GM19025 (cell line): ENCODE results near the gene TBX5.

Source experiments
- ATAC-seq: cut with Tn5 transposase; IDR thresholded peaks from one replicate; pipeline ENCODE4 v1.9.1; 2021; ENCODE audit warnings: mild to moderate bottlenecking, low read depth, moderate library complexity; ENCODE audit not compliant: unreplicated experiment

The TBX5 gene

DNA sequence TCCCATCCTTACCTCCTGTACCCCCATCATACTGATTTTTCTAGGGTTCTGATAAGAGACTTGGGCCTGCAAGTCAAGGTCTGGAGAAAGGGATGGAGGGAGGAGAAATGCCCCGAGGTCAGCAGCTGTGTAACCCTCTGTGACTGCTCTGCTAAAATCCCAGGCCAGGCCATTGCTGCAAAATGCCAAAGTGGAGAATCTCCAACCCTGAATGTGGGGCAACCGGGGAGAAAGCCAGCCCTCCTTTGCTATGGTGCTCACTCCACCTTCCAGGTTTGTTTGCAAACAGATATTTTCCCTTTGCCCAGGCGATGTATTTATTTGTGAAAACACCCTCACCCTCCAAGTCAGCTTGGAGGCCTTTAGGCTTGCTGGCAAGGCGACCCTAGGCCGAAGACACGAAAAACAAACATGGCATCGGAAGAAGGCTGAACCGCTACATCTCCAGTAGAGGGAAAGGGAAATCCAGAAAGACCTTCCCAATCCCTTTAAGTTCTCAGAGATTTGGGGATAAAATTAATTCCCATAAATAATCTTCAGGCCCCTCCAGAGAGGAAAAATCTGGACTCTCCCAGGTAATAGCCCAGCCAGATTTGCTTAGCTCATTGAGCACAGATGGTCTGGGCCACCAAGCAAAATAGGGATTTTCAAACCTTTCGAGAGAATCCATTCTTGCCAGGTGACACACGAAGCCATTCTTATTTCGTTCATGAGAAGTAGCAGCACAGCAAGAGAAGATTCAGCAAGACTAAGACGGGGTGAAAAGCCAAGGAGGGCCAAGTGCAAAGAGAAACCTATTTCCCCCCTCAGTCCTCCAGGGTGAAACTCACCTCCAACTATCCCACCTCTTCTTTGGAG is 1.3 kb upstream of the TBX5 start:
- ATAC-seq: no peak

DNA sequence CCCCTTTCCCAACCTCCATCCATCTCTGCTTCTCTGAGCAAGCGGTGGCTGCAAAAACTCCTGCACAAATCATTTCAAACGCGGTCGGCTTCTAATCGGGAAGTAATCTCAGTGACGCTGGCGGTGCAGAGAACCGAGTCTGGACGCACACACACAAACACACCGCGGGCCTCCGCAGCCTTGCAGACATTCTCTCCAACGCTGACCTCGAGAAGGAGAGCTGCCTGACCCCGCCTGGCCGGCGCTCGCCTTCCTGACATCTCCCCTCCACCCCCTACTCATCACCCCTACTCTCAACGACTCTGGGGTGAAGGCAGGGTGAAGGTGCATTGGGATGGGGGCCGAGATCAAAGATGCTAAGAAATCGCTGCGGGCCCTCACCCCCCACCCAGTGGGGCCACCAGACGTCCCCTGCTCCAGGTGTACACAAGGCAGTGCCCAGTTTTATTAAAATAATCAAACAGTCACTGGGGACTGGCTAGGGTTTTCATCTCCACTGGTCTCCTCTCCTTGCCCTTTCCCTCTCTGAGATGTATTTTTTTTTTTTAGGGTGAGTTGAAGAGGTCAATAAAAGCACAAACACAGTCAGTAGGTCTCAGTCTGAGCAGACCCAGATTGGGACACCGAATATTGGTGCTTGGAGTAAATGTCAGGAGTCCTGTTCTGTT is 506 bp upstream of the TBX5 start:
- ATAC-seq: no peak

DNA sequence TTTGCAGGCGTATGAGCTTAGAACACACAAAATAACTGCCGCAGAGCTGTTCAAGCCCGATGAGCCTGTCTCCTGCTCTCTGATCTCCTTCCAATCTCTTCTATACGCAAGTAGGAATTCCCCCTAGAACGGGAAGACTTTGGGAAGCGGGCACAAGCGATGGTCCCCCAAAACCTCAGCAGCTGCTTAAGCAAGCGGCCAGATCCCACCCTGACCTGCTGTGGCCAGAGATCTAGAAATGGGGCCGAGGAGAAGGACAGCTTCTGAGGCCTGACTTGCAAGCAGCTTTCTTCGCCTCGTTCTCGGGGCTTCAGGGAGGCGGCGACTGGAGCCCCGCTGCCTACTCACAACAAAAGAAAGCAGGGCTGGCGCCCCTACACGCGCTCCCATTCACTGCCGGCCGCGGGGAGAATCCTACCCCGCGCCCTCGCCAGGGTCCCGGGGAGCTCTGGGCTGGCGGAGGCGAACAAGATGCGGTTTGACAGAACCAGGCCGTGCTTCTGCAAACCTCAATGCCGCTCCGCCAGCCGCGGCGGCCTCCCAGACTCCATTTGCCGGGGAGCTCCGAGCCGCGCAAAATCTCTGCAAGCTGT is 922 bp downstream of the TBX5 start:
- ATAC-seq: no peak

GRCh38 chr12:114404083-114404925 is 1.6 kb downstream of the TBX5 start:
- ATAC-seq: no peak

- no peak for ATAC-seq
Observed at GRCh38 chr12:114403690-114404066, 2.3 kb downstream of the TBX5 start.

GRCh38 chr12:114403011-114403689 is 2.8 kb downstream of the TBX5 start:
- no peak for ATAC-seq

GRCh38 chr12:114402084-114402717 is 3.7 kb downstream of the TBX5 start:
- ATAC-seq: no peak

DNA sequence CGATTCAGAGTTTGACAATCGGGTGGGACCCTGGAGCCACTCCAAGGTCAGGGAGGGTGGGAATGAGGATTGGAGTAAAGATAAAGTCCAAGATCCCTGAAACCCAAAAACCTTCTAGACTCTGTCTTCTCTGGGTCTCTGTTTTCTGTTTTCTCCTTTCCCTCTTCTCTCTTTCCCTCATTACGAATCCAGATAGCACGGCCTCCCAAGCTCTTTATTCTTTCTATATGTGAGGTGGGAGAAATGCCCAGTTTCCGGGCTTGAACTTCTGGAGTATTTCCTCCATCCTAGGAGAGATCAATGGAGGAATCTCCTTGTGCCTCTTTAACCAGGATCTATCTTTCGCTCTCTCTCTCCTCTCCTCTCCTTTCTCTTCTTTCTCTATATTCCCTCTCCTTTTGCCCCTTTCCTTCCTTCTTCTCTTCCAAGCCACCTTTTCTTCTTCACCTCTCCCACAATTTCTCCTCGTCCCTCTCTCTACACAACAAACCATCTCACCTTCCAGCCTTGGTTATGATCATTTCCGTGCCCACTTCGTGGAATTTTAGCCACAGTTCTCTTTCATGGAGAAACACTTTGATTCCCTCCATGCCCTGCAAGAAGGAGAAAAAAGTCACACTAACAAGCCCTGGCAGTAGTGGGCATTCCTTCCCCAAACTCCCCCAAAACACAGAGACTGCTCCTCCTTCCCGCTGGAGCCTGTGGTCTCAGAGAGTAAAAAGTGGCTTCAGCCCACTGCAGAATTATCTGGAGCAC is 4.4 kb downstream of the TBX5 start:
- no peak for ATAC-seq

GRCh38 chr12:114400925-114401324 is 5.0 kb downstream of the TBX5 start:
- no peak for ATAC-seq

- no peak for ATAC-seq
Observed at GRCh38 chr12:114400361-114400811, 5.6 kb downstream of the TBX5 start.

GRCh38 chr12:114399664-114400211 is 6.2 kb downstream of the TBX5 start:
- no peak for ATAC-seq

DNA sequence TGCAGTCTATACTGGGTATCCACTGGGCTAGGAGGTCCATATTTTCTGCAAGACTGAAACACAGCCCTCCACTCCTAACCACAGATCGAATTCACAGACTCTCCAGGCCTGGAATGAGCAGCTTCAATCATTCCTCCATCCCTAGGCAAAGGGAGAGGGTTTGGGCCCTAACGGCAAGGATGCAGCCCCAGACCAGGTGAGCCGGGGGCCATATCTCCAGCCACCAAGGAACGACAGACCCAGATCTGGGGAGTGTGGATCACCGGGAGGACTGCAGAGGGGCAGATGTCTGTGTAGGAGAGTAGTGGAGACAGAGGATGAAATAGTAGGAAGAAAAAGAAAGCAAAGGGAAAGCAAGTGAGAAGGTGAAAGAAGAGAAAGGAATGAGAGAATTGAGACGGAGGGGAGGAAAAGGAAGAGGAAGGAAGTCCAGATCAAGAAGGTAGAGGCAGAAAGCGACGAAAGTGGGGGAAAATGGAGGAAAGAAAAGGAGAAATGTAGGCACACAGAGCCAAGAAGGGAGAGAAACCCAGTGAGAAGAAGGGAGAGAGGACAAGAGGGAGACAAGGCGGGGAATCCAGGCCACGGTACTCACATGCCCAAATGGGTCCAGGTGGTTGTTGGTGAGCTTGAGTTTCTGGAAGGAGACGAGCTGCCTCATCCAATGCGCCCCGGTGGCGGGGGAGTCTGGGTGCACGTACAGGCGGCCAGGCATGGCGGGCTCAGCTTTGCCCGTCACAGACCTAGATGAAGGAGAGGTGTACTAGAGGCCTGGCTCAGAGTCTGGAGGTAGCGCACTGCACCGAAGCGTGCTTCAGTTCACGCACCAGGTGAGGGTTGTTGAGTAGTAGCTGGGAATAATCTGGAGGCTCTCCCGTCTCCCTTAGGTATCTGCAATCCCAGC is 7.7 kb downstream of the TBX5 start:
- ATAC-seq: no peak

- ATAC-seq: no peak
Observed at GRCh38 chr12:114396869-114397719, 8.8 kb downstream of the TBX5 start.

- ATAC-seq: no peak
Observed at GRCh38 chr12:114396153-114396868, 9.6 kb downstream of the TBX5 start.

GRCh38 chr12:114395755-114396152 is 10.2 kb downstream of the TBX5 start:
- no peak for ATAC-seq

DNA sequence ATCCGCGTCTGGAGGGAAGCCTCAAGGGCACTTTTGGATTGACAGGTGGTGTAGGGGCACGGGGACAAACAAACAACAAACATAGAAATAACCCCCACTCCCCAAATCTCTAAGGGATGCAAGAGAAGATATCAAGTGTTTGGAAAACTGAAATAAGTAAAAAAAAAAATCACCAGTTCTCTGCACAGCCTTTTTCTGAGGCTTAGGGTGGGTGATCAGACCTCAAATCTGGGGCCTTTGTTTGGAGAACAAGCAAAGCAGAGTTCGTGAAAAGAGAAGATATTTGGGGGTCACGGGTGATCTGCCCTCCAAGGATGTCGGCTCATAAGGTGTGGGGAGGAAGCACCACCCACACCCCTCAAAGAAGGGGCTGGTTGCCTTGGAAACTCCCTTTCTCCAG is 10.7 kb downstream of the TBX5 start:
- no peak for ATAC-seq
